SH-SY5Y (cell line): ENCODE data around the gene ZBTB21.

Experiments
- GATA2 ChIP-seq: IDR thresholded peaks from 2 replicates; pipeline ENCODE4 v1.6.1; 2011; ENCODE audit warnings: mild to moderate bottlenecking, low read depth, low read length
- GATA3 ChIP-seq: IDR thresholded peaks from 2 replicates; pipeline ENCODE4 v1.6.1; 2011; ENCODE audit warnings: low read depth, mild to moderate bottlenecking, low read length, moderate library complexity

DNA sequence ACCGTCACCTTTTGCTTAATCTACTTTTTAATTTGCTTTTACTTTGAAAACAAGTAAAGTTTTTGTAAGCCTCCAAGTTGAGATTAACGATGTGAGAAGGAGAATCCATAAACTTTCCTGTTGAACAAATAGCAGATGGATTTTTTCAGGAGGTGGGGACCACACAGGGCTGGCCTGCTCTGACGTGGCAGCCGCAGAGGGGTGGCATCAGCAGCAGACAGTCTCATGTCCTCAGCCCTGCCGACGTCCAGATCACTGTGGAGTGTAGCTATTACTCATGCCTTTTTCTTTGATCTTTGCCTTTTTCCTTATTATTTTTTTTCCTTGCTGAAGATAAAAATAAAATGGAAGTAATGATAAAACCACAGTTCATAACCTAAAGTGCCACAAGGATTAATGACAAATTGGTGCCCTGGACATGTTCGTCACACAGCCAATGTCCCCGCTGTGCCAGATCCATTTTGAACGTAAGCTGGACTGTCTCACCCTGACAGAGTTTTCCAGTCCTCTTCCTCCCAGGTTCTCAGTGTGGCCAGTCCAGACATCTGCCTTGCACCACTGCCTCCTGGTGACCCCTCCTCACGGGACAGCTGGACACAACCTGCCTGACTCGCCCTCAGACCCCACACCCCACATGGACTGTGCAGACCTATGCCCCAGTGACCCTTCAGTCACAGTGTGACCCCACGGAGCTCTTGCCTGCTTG, 15.4 kb upstream of the ZBTB21 start:
- TF ChIP-seq GATA2: no peak
- no peak for TF ChIP-seq GATA3
